NCI-H146 treated with DMSO at 0.1 percent for 48 hours (cell line): ENCODE data around the gene ZBTB32.

Experiments
- DNase-seq: peaks from one replicate; lab custom pipeline; 2025; ENCODE audit not compliant: unreplicated experiment; lab: John Stamatoyannopoulos, UW

ZBTB32 gene

DNA sequence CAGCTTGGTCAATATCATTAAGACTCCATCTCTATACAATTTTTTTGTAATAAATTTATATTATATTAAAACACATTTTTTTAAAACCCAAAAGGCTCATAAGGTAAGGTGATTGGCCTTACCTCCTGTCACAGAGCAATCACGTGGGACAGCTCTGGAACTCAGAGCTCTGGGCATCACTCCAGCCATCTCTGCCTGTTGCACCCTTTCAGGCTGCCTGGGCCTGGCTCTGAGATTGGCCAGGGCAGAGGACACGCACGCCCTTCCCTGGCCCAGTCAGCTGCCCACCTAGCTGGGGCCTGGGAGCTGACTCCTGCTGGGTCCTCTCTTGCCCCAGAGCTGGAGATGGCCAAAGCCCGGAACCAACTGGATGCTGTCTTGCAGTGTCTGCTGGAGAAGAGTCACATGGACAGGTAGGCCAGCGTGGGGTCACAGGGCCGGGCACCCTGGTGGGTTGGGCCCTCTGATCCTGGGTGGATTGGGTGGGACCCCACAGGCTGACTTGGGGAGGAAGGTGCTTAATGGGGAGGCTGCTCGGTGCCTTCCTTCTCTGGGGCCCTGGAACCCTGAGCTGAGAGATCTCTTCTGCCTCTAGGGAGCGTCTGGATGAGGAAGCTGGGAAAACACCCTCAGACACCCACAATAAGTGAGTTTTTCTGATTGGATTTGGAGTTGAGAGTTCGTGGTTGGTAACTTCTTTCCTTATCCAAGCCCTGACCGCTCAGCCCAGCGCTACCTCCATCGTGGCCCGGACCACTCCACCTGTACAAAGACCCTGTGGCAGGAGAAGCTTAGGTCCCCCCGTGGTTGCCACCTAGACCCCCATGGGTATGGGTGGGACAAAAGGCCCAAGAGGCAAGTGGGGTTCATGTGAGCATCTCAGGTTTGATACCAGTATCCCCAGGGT lies 47.7 kb downstream of the ZBTB32 start:
- DNase-seq = no peak

GRCh38 chr19:35752746-35753350 lies 48.5 kb downstream of the ZBTB32 start:
- no peak for DNase-seq

- no peak for DNase-seq
Measured at GRCh38 chr19:35753634-35754369, 49.4 kb downstream of the ZBTB32 start.

GRCh38 chr19:35754370-35755130 lies 50.2 kb downstream of the ZBTB32 start:
- DNase-seq = no peak

DNA sequence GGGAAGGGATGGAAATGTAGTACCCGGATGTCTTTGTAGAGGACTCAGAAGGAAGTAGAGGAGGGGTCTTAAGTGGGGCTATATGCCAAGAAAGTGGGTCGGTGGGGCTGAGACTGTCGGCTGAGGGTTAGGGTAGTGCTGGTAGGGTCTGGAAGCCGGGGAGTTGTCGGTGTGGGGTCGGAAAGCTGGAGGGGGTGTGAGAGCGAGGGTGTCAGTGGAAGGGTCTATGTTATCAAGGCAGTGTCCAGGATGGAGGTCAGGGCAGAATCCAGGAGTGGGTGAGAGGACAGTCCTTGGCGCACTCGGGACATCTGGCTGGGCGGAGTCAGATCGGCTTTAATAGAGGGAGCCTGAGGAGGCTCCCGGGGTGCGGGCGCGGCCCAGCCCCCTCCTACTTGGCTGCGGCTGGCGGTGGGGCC lies 50.8 kb downstream of the ZBTB32 start:
- DNase-seq = no peak

- DNase-seq = no peak
Measured at GRCh38 chr19:35755550-35756376, 51.4 kb downstream of the ZBTB32 start.

DNA sequence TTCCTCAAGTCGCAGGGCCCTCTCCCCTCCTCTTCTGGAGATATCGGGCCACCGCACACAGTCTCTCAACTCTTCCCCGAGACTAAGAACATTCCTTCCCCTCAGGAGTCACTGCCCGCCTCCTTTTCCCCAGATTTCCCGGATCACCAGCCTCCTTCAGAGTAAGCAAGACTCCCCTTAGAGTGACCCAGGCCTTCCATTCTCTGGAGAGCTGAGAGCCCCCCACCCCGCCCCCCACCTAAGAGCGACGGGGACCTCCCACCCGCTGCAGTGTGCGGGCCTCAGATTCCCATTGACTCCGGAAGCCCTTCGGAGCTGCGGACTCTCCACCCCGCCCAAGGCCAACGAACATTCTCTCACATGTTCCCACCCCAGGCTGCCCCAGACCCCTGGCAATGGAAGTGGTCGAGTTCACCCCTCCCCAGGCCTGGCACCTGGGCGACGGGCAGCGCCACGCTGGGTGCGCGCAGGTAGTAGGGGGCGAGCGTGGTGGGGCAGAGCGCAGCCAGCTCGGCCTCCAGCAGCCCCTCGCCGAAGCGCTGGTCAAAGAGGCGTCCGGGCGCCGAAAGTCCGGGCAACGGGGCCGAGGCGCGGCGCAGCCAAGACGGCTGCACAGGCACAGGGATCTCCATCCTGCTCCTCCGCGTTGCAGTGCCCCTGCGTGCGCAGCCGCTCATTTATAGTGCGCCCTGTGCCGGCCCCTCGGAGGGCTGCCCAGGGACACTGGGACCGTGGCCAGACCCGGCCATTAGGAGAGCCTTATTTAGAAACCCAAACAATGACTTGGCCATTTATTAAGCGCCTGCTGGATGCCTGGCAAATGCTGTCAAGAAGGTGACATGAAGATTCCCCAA lies 52.2 kb downstream of the ZBTB32 start, which contains the start of gene HSPB6:
Gene HSPB6, minus strand, starts transcription at position 653 of the 854 bp plus-strand sequence. Its CDS starts 21 bp downstream, at position 632.
- no peak for DNase-seq

DNA sequence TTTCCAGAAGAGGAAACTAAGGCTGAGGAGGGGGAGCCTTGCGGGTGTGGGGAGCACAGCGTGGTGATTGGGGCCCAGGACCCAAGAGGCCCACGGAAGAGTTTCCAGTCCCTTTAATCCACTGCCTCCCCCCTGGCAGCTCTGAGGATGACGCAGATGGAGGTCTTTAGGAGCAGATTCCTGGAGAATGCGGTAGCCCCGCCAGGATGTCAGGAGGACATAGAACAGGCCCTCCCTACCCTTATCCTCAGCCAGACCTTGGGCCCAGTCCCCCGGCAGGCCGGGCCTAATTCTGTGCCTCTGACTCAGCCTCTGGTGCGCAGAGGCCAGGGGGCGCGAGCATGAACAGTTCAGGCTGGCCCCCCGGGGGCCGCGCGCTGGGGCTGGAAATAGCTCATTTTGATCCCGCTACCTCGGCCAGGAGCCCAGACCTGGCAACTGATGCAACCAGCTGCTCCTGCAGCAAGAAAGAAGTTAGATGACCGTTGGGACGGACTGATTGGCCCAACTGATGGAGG lies 52.9 kb downstream of the ZBTB32 start:
- no peak for DNase-seq

- DNase-seq = peak; percentile 99
Measured at GRCh38 chr19:35757749-35758608, 53.6 kb downstream of the ZBTB32 start, which contains the start of gene PROSER3. TSS of gene PROSER3 (plus strand) at chr19:35758176. CDS start at chr19:35758216, 40 bp downstream.

- DNase-seq = no peak
Measured at GRCh38 chr19:35759697-35760096, 55.3 kb downstream of the ZBTB32 start.

DNA sequence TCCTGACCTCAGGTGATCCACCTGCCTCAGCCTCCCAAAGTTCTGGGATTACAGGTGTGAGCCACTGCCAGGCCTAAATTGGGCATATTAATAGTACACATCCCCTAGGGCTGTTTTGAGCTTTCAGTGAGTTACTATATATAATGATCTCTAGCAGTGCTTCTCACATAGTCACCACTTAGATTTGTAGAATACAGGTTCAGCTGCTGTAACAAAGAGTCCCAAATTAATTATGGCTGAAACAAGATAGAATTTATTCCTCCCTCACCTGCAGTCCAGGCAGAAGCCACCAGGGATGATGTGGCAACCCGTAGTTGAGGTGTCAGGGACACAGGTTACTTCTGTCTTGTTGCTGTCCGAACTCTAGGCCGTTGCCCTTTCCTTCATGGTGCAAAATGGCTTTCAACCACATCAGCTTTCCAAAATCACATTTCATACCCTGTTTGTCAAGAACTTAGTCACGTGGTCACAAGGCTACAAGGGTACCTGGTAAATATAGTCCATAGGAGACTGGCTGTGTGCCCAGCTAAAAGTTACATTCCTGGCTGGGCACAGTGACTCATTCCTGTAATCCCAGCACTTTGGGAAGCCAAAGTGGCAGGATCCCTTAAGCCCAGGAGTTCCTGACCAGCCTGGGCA lies 56.5 kb downstream of the ZBTB32 start:
- DNase-seq = no peak

- no peak for DNase-seq
Measured at GRCh38 chr19:35764432-35765315, 60.3 kb downstream of the ZBTB32 start.
